HCT116 (cell line): ENCODE data around the gene DENND1A. TPM values are rescaled to one million over a fixed set of nuclear protein-coding genes. Genes with fewer than 3 reads are reported as not detected.

Experiments
- ATAC-seq: fragments of 200-7000 bp; cut with Tn5 transposase; 2 replicates; pipeline ENCODE4 v1.9.1; 2020; ENCODE audit warnings: mild to moderate bottlenecking, moderate library complexity
- BruUV-seq: library from RNA; stranded (reverse); fragments of 400-500 nt; replicated peaks from 2 replicates; lab custom pipeline; 2021; lab: Mats Ljungman, UMichigan
- CTCF ChIA-PET: fragments of 300-600 bp; sonication (Branson Sonifier 250); formaldehyde crosslinking; loops from one replicate; lab custom pipeline; 2021; ENCODE audit warnings: antibody characterized with exemption; lab: Charles Lee
- POLR2A ChIA-PET: fragments of 300-600, 350-600 bp; sonication (Branson Sonifier 250); formaldehyde crosslinking; loops from one replicate; lab custom pipeline; 2021; ENCODE audit warnings: antibody characterized with exemption; lab: Charles Lee
- RAD21 ChIA-PET, 2 experiments: fragments of 300-600 bp; sonication (Branson Sonifier 250); formaldehyde crosslinking; loops; one replicate each; lab custom pipeline; 2023; ENCODE audit warnings: low total read pairs in 2 of 2; ENCODE audit not compliant: uncharacterized antibody in 2 of 2, unreplicated experiment in 2 of 2, low non-redundant PET in 1 of 2; lab: Charles Lee
- DNase-seq: peaks from one replicate; pipeline ENCODE4 v3.0.0-alpha.2; 2010; ENCODE audit warnings: low read depth, low spot score
- H2AFZ ChIP-seq: fragments of 200-600 bp; shearing (Covaris generic), sonication (generic); 2 replicates; pipeline ENCODE4 v1.6.1; 2017; ENCODE audit warnings: low read depth, mixed run types, mixed read lengths, antibody characterized with exemption, low read length; ENCODE audit not compliant: poor library complexity, severe bottlenecking
- H3K27ac ChIP-seq: 2 replicates; pipeline ENCODE4 v1.5.1; 2012; ENCODE audit warnings: low read depth, low read length
- H3K27me3 ChIP-seq: fragments of 200-600 bp; sonication (generic); 2 replicates; pipeline ENCODE4 v1.6.1; 2016; ENCODE audit warnings: mixed run types, low read length, mixed read lengths; ENCODE audit not compliant: insufficient read depth
- H3K36me3 ChIP-seq, 2 experiments: fragments of 200-500 bp in 1 of 2; fragments of 200-600 bp in 1 of 2; sonication (Bioruptor generic) in 1 of 2; sonication (generic) in 1 of 2; 2 replicates each; pipeline versions ENCODE4 v1.5.1 to v1.6.1; 2014 to 2016; ENCODE audit warnings: low read length in 2 of 2, inconsistent platforms in 1 of 2, mixed read lengths in 1 of 2, mixed run types in 1 of 2; ENCODE audit not compliant: insufficient read depth in 2 of 2, control insufficient read depth in 1 of 2
- H3K4me1 ChIP-seq, 2 experiments: fragments of 200-600 bp in 1 of 2; sonication (generic) in 1 of 2; 2 replicates each; pipeline versions ENCODE4 v1.5.1 to v1.6.1; 2012 to 2017; ENCODE audit warnings: low read length in 2 of 2, inconsistent platforms in 1 of 2, mild to moderate bottlenecking in 1 of 2, mixed read lengths in 1 of 2, mixed run types in 1 of 2, moderate library complexity in 1 of 2; ENCODE audit not compliant: insufficient read depth in 2 of 2, control insufficient read depth in 1 of 2
- H3K4me2 ChIP-seq: fragments of 200-600 bp; sonication (generic); 2 replicates; pipeline ENCODE4 v1.6.1; 2017; ENCODE audit warnings: mixed run types, low read length, mixed read lengths
- H3K4me3 ChIP-seq, 2 experiments: fragments of 200-600 bp in 1 of 2; sonication (generic) in 1 of 2; replicated peaks in 1 of 2; 2 replicates each; pipeline ENCODE4 v1.5.1; 2011 to 2016; ENCODE audit warnings: low read length in 2 of 2, control low read depth in 1 of 2, low read depth in 1 of 2, mild to moderate bottlenecking in 1 of 2, mixed read lengths in 1 of 2, mixed run types in 1 of 2
- H3K79me2 ChIP-seq: fragments of 200-600 bp; sonication (generic); 2 replicates; pipeline ENCODE4 v1.6.1; 2017; ENCODE audit warnings: mild to moderate bottlenecking, mixed run types, low read length, moderate library complexity, mixed read lengths; ENCODE audit not compliant: insufficient read depth
- H3K9ac ChIP-seq: fragments of 200-600 bp; sonication (generic); 2 replicates; pipeline ENCODE4 v1.6.1; 2016; ENCODE audit warnings: low read length, mixed read lengths
- H3K9me2 ChIP-seq: fragments of 200-600 bp; sonication (generic), shearing (Covaris generic); 2 replicates; pipeline ENCODE4 v1.6.1; 2017; ENCODE audit warnings: mixed run types, mild to moderate bottlenecking, moderate library complexity; ENCODE audit not compliant: insufficient read depth
- H3K9me3 ChIP-seq, 2 experiments: fragments of 200-500 bp in 1 of 2; fragments of 200-600 bp in 1 of 2; sonication (Bioruptor generic) in 1 of 2; sonication (generic) in 1 of 2; 2 replicates each; pipeline ENCODE4 v1.6.1; 2014 to 2017; ENCODE audit warnings: low read length in 2 of 2, mixed read lengths in 2 of 2, inconsistent platforms in 1 of 2, low read depth in 1 of 2, mild to moderate bottlenecking in 1 of 2, mixed run types in 1 of 2, moderate library complexity in 1 of 2; ENCODE audit not compliant: control insufficient read depth in 1 of 2, insufficient read depth in 1 of 2
- H4K20me1 ChIP-seq: fragments of 200-600 bp; sonication (generic), shearing (Covaris generic); 2 replicates; pipeline ENCODE4 v1.6.1; 2017; ENCODE audit warnings: mixed run types, mild to moderate bottlenecking, moderate library complexity; ENCODE audit not compliant: insufficient read depth
- ATF3 ChIP-seq: IDR thresholded peaks from 2 replicates; pipeline ENCODE4 v1.6.1; 2012
- CTCF ChIP-seq, 3 experiments: fragments of 200-600 bp in 1 of 3; sonication (generic) in 1 of 3; IDR thresholded peaks in 2 of 3; conservative IDR thresholded peaks in 1 of 3; 2 replicates each; pipeline ENCODE4 v1.5.1; 2012 to 2017; ENCODE audit warnings: low read depth in 2 of 3, low read length in 2 of 3, antibody characterized with exemption in 1 of 3, borderline replicate concordance in 1 of 3, control low read depth in 1 of 3, mild to moderate bottlenecking in 1 of 3, mixed read lengths in 1 of 3, mixed run types in 1 of 3, moderate library complexity in 1 of 3; ENCODE audit not compliant: insufficient read depth in 1 of 3
- EGR1 ChIP-seq: IDR thresholded peaks from 2 replicates; pipeline ENCODE4 v1.6.1; 2012; ENCODE audit warnings: low read depth
- EZH2phosphoT487 ChIP-seq: fragments of 200-600 bp; IDR thresholded peaks from 2 replicates; pipeline ENCODE4 v1.6.1; 2018; ENCODE audit warnings: antibody characterized with exemption, borderline replicate concordance
- FOSL1 ChIP-seq: IDR thresholded peaks from 2 replicates; pipeline ENCODE4 v1.6.1; 2012; ENCODE audit warnings: low read depth
- MAX ChIP-seq: IDR thresholded peaks from 2 replicates; pipeline ENCODE4 v1.6.1; 2012
- POLR2A ChIP-seq: IDR thresholded peaks from 2 replicates; pipeline ENCODE4 v1.7.0; 2011; ENCODE audit warnings: borderline replicate concordance; ENCODE audit not compliant: insufficient read depth, insufficient read length; ENCODE audit errors: extremely low read depth
- SP1 ChIP-seq: IDR thresholded peaks from 2 replicates; pipeline ENCODE4 v1.6.1; 2012; ENCODE audit warnings: low read depth
- YY1 ChIP-seq: IDR thresholded peaks from 2 replicates; pipeline ENCODE4 v1.6.1; 2011; ENCODE audit warnings: low read length, low read depth, moderate library complexity, mild to moderate bottlenecking; ENCODE audit not compliant: insufficient replicate concordance; ENCODE audit errors: extremely low read depth
- ZBTB33 ChIP-seq: IDR thresholded peaks from 2 replicates; pipeline ENCODE4 v1.6.1; 2011; ENCODE audit warnings: mild to moderate bottlenecking, low read length, moderate library complexity; ENCODE audit not compliant: insufficient replicate concordance; ENCODE audit errors: extremely low read depth
- intact Hi-C: fragments of 100-400 bp; cut with micrococcal nuclease; formaldehyde crosslinking; loops from 2 replicates; pipeline ENCODE4 v1.10.0; 2022
- total RNA-seq: library from RNA; stranded (reverse); gene quantifications from one replicate; pipeline ENCODE4 v1.2.1, GENCODE V29; 2021; ENCODE audit not compliant: unreplicated experiment

DENND1A gene
- total RNA-seq, 1 experiment from 2014 or later = 33.0 TPM

GRCh38 chr9:123722378-123722777 lies 207.5 kb downstream of the DENND1A start:
- intact Hi-C loops = no loop called here
- Histone ChIP-seq H3K4me3 (no peak overlapping the region), H3K27me3 (no peaks in the 10 kb centered on the region), H4K20me1 (no peaks in the 10 kb centered on the region)
- no peak for ATAC-seq
- POLR2A ChIA-PET = no interaction called here
- TF ChIP-seq MAX = no peak
- no peak for TF ChIP-seq EZH2phosphoT487
- no peak for TF ChIP-seq POLR2A
- no peak for TF ChIP-seq FOSL1
- no peak for TF ChIP-seq ZBTB33
- no peak for TF ChIP-seq ATF3
- no peak for TF ChIP-seq CTCF (IDR thresholded peaks at IDR 0.05 in 2 of 3, conservative IDR thresholded peaks at IDR 0.05 in 1 of 3; ENCODE audit: borderline replicate concordance in 1 of 3, insufficient read depth in 1 of 3, low read depth in 2 of 3, low read length in 2 of 3)
- no peak for TF ChIP-seq YY1
- no peak for TF ChIP-seq SP1
- TF ChIP-seq EGR1 = no peak
- TF ChIP-seq, all 23 proteins: peak for 0
- no peaks in the 10 kb centered on the region for H3K36me3 ChIP-seq
- H3K27ac ChIP-seq = no peak overlapping the region
- H3K4me2 ChIP-seq = no peak overlapping the region
- DNase-seq = no peak
- no peaks in the 10 kb centered on the region for H3K9me2 ChIP-seq
- no TSS peak for BruUV-seq
- H2AFZ ChIP-seq = no peak overlapping the region
- H3K9ac ChIP-seq = no peak overlapping the region
- ChIA-PET CTCF (no interaction called here), RAD21 (no interaction called here)
- no peaks in the 10 kb centered on the region for H3K79me2 ChIP-seq
- H3K4me1 ChIP-seq = no peaks in the 10 kb centered on the region
- peaks cover 0 to 8% of the 10 kb centered on the region in 2 experiments; a peak in 1 of 4 replicates for H3K9me3 ChIP-seq
